HEK293T (cell line): ENCODE measurements around the gene ZNF83.

Experiments used
- HDGF ChIP-seq: fragments of 450-650 bp; IDR thresholded peaks from 2 replicates; pipeline ENCODE4 v1.6.1; 2017; ENCODE audit warnings: antibody characterized with exemption, borderline replicate concordance
- L3MBTL2 ChIP-seq: fragments of 450-650 bp; conservative IDR thresholded peaks from 2 replicates; pipeline ENCODE4 v1.6.1; 2016; ENCODE audit warnings: mild to moderate bottlenecking
- PKNOX1 ChIP-seq: fragments of 450-650 bp; IDR thresholded peaks from 2 replicates; pipeline ENCODE4 v1.6.1; 2016
- SUZ12 ChIP-seq: fragments of 450-650 bp; IDR thresholded peaks from 2 replicates; pipeline ENCODE4 v1.6.1; 2016; ENCODE audit warnings: mild to moderate bottlenecking

DNA sequence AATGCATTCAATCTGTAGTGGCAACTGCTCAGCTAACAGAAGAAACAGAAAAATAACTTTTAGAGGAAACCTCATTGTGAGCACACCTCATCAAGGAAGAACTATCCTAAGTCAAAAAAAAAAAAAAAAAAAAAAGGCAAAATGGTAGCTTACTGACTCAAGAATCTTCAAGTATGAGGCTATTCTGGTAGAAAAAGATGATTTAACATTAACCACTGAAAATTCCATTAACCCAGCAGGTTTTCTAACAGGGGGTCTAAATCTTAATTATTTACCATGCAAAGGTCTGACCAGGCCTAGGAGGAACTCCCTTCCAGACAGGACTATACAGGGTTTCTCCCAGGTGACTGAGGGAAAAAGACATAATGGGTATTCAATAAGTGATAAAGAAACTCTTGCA is 28.4 kb upstream of the ZNF83 start:
- TF ChIP-seq L3MBTL2 (no peak), SUZ12 (no peak), PKNOX1 (no peak), HDGF (no peak)
